Activated T-cell treated with anti-CD3 and anti-CD28 coated beads, Interleukin-2, amount 50 U/mL, for 4 hours (primary cell): ENCODE data around the gene SASS6. TPM values are rescaled to one million over a fixed set of nuclear protein-coding genes. Genes with fewer than 3 reads are reported as not detected.

Experiments
- ATAC-seq, 2 donors: fragments of 200-7000 bp; cut with Tn5 transposase; one replicate each; pipeline ENCODE4 v1.10.0; 2021
- DNase-seq: peaks from one replicate; pipeline ENCODE4 v3.0.0-alpha.2; 2020
- H3K27me3 Mint-ChIP-seq: one replicate; pipeline ENCODE4 v1.8.0; 2021; ENCODE audit warnings: low read depth, mixed read lengths
- H3K36me3 Mint-ChIP-seq: one replicate; pipeline ENCODE4 v1.8.0; 2022; ENCODE audit warnings: mixed read lengths; ENCODE audit not compliant: insufficient read depth
- H3K4me1 Mint-ChIP-seq: one replicate; pipeline ENCODE4 v1.8.0; 2021; ENCODE audit warnings: low read depth, mixed read lengths
- H3K4me3 Mint-ChIP-seq: one replicate; pipeline ENCODE4 v1.8.0; 2021; ENCODE audit warnings: mild to moderate bottlenecking, moderate library complexity, mixed read lengths
- H3K9me3 Mint-ChIP-seq: one replicate; pipeline ENCODE4 v1.8.0; 2021; ENCODE audit warnings: mixed read lengths
- total RNA-seq, 3 donors: library from RNA; stranded (reverse); gene quantifications; one replicate each; pipeline ENCODE4 v1.2.1, GENCODE V29; 2021

The SASS6 gene
- total RNA-seq, 3 donors from 2014 or later: 6.4 to 8.2 (median 6.5) TPM

DNA sequence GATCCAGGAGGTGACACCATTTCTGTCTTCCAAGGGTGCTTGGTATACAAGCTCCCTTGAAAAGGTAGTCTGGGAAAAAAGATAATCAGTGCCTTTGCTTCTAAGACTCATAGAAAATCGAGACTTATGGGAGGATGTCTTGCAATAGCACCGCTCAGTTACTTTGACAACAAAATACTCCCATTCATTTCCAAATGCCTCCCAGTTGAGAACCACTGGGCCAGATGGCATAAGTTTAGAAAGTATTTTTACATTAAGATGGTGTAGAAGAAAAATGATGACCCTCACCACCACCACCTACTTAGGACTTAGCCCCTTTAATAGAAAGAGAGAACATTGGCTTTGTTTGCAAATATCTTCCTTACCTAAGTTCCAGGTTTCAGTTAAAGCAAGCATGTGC, 4.9 kb upstream of the SASS6 start:
- Mint-ChIP-seq H3K27me3 (no peaks in the 10 kb centered on the region), H3K9me3 (no peaks in the 10 kb centered on the region), H3K36me3 (peaks cover 35% of the 10 kb centered on the region), H3K4me1 (peaks cover 16% of the 10 kb centered on the region), H3K4me3 (no peak overlapping the region)
- DNase-seq (no peak), ATAC-seq (no peak)

DNA sequence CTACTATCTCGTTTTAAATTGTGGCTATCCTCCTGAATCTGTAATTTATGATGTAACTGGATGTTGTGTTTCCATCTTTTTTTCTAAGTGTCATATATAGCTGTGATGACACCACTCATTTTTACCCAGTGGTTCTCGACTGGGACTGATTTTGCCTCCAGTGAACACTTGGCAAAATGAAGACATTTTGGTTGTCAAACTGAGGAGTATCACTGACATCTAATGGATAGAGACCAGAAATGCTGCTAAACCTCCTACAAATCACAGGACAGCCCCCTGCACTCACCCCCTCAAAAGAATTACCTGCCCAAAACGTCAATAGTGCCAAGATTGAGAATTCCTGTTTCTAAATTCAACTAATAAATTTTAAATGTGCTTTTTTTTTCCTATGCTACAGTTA, 2.1 kb upstream of the SASS6 start:
- DNase-seq: no peak
- H3K4me3 Mint-ChIP-seq: peak overlapping the region; percentile 55

DNA sequence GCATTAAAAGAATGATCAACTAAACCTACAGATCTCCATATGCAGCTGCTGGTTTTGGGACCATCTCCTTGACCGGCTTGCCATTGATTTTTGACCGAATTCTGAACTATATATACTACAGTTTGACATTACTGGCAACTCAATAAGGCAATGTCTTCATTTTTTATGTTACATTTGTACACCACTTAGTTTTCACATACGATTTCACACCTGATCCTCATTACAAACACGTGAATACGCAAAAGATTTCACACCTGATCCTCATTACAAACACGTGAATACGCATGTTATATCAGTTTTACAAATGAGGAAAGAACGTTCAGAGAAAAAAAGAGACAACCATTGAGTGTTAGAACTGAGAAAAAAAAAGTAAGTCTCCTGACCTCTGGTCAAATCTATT, 1.1 kb downstream of the SASS6 start:
- ATAC-seq (no peak), DNase-seq (no peak)
- no peaks in the 10 kb centered on the region for H3K27me3 Mint-ChIP-seq
- peaks cover 34% of the 10 kb centered on the region for H3K4me1 Mint-ChIP-seq
- H3K4me3 Mint-ChIP-seq: peak overlapping the region; percentile 99
- H3K36me3 Mint-ChIP-seq: peaks cover 6% of the 10 kb centered on the region
- no peaks in the 10 kb centered on the region for H3K9me3 Mint-ChIP-seq

More for the DNA sequence above, 2.1 kb upstream of the SASS6 start:
- Mint-ChIP-seq H3K36me3 (peaks cover 18% of the 10 kb centered on the region), H3K4me1 (peaks cover 29% of the 10 kb centered on the region), H3K9me3 (no peaks in the 10 kb centered on the region), H3K27me3 (no peaks in the 10 kb centered on the region)
- ATAC-seq: no peak

DNA sequence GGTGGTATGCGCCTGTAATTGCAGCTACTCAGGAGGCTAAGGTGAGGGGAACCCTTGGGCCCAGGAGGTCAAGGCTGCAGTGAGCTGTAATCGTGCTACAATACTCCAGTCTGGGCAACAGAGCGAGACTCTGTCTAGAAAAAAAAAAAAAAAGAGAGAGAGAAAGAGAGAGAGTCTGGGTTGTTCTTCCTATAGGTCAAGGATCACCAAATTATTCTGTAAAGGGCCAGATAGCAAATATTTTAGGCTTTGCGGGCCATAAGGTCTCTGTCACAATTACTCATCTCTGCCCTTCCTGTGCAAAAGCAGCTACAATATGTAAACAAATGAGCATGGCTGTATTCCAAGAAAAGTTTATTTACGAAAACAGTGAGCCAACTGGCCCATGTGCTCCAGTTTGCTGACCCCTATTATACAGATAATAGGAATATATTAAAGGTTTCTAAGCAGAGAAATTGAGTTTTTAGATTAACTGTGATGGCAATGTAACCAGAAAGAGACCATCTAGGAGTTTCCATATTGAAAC, 2.1 kb downstream of the SASS6 start:
- Mint-ChIP-seq H3K27me3 (no peaks in the 10 kb centered on the region), H3K4me1 (peaks cover 33% of the 10 kb centered on the region), H3K4me3 (no peak overlapping the region), H3K9me3 (no peaks in the 10 kb centered on the region), H3K36me3 (peaks cover 9% of the 10 kb centered on the region)
- ATAC-seq (no peak), DNase-seq (no peak)

DNA sequence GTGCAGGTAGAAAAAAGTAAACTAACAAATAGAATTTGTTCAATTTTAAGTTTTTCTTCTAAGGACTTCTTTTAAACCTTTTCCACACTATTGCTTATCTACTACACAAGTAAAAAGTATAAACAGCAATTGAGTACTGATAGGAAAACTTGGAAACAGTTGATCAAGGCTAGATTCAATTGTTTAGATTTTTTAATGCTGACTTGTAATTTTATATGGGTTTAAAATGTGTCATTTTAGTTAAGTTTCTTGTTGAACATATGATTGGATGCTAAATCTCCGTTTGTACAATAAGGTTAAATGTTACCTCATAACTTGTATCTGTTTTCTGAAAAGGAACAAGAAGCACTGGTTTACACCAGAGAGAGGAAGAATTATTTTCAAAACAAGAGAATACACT, 5.5 kb downstream of the SASS6 start:
- ATAC-seq: no peak
- H3K36me3 Mint-ChIP-seq: peaks cover 9% of the 10 kb centered on the region
- H3K27me3 Mint-ChIP-seq: no peaks in the 10 kb centered on the region
- H3K9me3 Mint-ChIP-seq: no peaks in the 10 kb centered on the region
- no peak for DNase-seq
- peaks cover 14% of the 10 kb centered on the region for H3K4me1 Mint-ChIP-seq
- no peak overlapping the region for H3K4me3 Mint-ChIP-seq

DNA sequence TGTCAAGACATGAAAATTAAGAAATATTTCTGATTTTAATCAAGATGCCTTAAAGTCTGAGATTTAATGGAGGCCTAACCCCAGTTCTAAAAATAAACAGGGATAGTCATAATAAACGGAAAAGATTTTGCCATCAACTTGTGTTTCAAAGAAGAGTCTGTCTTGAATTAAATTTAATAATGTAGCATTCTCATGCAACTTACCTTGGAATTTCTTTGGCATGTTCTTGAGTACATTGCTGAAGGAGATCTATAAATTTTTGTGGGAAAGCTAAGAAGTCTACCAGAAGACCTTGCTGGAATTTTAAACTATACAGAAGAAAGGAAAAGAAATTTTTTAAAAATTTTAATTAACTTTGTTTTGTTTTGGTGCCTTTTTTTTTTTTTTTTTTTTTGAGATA, 10.6 kb downstream of the SASS6 start:
- Mint-ChIP-seq H3K9me3 (no peaks in the 10 kb centered on the region), H3K27me3 (no peaks in the 10 kb centered on the region), H3K36me3 (peaks cover 17% of the 10 kb centered on the region), H3K4me3 (no peak overlapping the region), H3K4me1 (no peaks in the 10 kb centered on the region)
- ATAC-seq: no peak
- no peak for DNase-seq

DNA sequence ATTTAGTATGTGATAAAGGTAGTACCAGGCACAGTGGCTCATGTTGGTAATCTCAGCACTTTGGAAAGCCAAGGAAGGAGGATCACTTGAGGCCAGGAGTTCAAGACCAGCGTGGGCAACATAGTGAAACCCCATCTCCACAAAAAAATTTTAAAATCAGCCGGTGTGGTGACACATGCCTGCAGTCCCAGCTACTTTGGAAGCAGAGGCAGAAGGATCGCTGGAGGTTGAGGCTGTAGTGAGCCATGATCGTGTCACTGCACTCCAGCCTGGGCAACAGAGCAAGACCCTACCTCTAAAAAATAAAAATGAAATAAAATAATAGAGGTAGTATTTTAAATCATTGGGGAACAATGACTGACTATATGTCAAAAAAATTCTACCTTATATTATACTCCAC, 17.2 kb downstream of the SASS6 start:
- peaks cover 20% of the 10 kb centered on the region for H3K36me3 Mint-ChIP-seq
- no peaks in the 10 kb centered on the region for H3K27me3 Mint-ChIP-seq
- no peaks in the 10 kb centered on the region for H3K9me3 Mint-ChIP-seq
- no peaks in the 10 kb centered on the region for H3K4me1 Mint-ChIP-seq
- ATAC-seq (no peak), DNase-seq (no peak)
- H3K4me3 Mint-ChIP-seq: no peak overlapping the region

DNA sequence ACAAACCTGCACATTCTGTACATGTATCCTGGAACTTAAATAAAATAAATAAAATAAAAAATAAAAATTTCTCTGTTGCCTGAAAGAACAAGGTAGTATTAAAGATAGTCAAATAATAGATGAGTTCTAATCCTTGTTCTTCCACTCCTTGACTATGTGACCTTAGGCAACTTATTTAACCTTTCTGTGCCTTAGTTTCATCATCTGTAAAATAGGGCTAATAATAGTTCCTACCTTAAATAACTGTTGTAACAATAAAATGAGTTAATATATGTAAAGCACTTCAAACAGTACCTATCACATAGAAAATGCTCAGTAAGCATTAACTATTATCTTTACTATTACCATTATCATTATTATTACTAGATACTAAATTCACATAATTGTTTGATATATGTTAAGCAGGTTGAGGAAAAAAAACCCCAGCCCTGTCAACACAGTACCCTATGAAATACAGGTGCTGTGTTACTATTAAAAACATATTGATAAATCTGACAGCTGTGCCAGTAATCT, 23.1 kb downstream of the SASS6 start:
- Mint-ChIP-seq H3K4me1 (peaks cover 2% of the 10 kb centered on the region), H3K4me3 (no peak overlapping the region), H3K27me3 (no peaks in the 10 kb centered on the region), H3K36me3 (peaks cover 23% of the 10 kb centered on the region), H3K9me3 (no peaks in the 10 kb centered on the region)
- no peak for DNase-seq
- no peak for ATAC-seq

DNA sequence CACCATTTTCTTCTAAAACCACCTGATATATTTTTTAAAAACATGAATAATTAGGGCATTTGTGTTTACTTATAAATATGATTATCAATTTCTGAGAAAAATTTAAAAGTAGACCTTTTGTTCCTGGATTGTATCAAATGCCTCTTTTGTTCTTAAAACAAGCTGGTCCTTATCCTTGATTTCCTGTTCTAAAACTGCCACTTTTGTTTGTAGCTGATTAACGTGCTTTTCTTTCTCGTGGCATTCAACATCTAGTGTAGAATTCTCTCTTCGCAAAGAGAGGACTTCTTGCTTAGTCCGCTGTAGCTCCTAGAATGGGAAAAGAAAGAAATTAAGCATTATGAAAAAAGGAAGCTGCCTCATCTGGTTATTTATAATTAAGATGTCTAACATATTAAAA, 25.0 kb downstream of the SASS6 start:
- ATAC-seq: no peak
- DNase-seq: no peak
- no peak overlapping the region for H3K4me3 Mint-ChIP-seq
- no peaks in the 10 kb centered on the region for H3K27me3 Mint-ChIP-seq
- H3K4me1 Mint-ChIP-seq: peaks cover 2% of the 10 kb centered on the region
- H3K36me3 Mint-ChIP-seq: peaks cover 26% of the 10 kb centered on the region
- H3K9me3 Mint-ChIP-seq: no peaks in the 10 kb centered on the region

DNA sequence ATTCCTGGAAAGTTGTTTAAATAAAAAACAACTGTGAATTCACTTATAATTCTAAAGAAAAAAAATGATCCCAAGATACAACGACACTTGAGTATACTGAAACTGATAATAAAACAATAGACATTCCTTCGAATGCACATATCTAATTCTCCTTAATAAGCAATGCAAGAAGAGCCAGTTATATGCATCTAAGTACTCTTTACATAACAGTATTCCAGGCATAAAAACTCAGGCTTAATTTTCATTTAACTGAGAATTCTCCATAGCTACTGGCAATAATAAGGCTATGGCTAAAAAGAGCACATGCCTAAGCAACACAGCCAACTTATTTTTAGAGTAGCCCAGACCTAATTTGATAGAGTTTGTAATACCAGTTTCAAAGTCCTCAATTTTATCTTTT, 31.2 kb downstream of the SASS6 start:
- ATAC-seq (no peak), DNase-seq (no peak)
- H3K27me3 Mint-ChIP-seq: no peaks in the 10 kb centered on the region
- H3K4me1 Mint-ChIP-seq: no peaks in the 10 kb centered on the region
- no peak overlapping the region for H3K4me3 Mint-ChIP-seq
- peaks cover 39% of the 10 kb centered on the region for H3K36me3 Mint-ChIP-seq
- no peaks in the 10 kb centered on the region for H3K9me3 Mint-ChIP-seq

DNA sequence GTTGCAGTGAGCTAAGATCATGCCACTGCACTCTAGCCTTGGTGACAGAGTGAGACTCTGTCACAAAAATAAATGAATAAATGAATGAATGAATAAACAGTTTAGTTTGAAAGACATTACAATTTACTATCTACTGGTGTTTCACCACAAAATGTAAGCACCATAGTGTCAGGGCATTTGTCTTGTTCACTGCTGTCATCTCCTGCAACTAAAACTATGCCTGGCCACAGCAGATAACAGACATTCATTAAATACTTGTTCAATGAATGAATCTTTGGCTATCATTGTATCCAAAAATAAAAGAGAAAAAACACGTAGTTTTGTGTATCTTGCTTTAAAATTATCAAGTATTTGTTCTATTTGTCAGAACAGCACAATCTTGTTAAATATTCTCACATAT, 32.5 kb downstream of the SASS6 start:
- Mint-ChIP-seq H3K36me3 (peaks cover 39% of the 10 kb centered on the region), H3K4me3 (no peak overlapping the region), H3K27me3 (no peaks in the 10 kb centered on the region), H3K4me1 (no peaks in the 10 kb centered on the region), H3K9me3 (no peaks in the 10 kb centered on the region)
- no peak for DNase-seq
- no peak for ATAC-seq

DNA sequence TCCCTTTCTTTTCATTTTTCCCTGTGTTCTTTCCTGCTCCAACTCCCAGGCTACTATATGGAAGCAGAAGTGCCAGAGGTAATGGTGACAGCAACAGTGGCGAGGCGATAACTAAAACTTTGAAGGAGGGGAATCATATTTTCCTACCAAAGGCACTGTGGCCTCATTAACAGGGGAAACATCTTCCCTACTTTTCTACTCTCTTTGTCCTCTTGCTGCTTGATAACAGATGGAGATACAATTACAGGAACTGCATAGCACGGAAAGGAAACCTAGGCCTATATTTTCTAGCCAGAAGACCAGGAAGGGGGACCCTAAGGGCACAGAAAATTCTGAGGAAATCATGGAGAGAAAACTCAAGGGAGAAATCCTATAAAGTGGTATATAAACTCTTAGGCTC, 42.3 kb downstream of the SASS6 start:
- H3K36me3 Mint-ChIP-seq: peaks cover 11% of the 10 kb centered on the region
- no peak overlapping the region for H3K4me3 Mint-ChIP-seq
- H3K9me3 Mint-ChIP-seq: no peaks in the 10 kb centered on the region
- no peak for ATAC-seq
- DNase-seq: no peak
- no peaks in the 10 kb centered on the region for H3K4me1 Mint-ChIP-seq
- H3K27me3 Mint-ChIP-seq: no peaks in the 10 kb centered on the region

DNA sequence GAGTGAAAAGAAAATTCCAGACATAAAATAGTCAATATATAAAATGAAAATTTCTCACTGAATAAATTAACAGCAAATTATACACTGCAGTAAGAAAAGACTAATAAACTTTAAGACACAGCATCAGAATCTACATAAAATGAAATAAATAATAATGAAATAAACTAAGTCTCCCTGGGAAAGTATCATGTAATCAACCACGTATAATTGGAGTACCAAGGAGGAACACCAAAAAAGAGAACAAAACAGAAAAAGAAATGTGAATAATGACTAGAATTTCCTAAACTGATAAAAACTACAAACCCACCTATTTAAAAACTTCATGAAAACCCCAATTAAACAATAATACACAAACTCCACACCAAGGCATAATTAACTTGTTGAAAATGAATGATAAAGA, 43.6 kb downstream of the SASS6 start:
- no peaks in the 10 kb centered on the region for H3K27me3 Mint-ChIP-seq
- no peak overlapping the region for H3K4me3 Mint-ChIP-seq
- H3K4me1 Mint-ChIP-seq: no peaks in the 10 kb centered on the region
- DNase-seq (no peak), ATAC-seq (no peak)
- H3K9me3 Mint-ChIP-seq: no peaks in the 10 kb centered on the region
- H3K36me3 Mint-ChIP-seq: peaks cover 11% of the 10 kb centered on the region

DNA sequence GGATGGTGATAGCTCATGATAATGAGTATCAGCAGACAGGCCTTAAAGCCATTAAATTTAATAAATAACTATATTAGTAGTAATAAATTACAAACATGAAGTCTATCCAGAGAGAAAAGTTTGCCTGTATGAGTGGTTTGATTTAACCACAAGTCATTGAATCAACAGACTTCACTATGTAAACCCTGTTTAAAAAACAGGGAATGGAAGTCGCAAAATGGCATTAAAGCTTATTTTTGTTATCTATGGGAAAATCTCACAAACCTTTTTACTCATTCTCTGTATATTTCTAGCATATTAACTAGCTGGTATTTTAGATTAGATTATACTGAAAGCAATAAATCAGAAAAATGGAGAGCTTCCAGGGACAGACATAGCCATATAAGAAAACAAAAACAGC, 45.3 kb downstream of the SASS6 start:
- no peaks in the 10 kb centered on the region for H3K9me3 Mint-ChIP-seq
- H3K4me1 Mint-ChIP-seq: no peaks in the 10 kb centered on the region
- DNase-seq (no peak), ATAC-seq (no peak)
- H3K4me3 Mint-ChIP-seq: no peak overlapping the region
- no peaks in the 10 kb centered on the region for H3K27me3 Mint-ChIP-seq
- H3K36me3 Mint-ChIP-seq: peaks cover 5% of the 10 kb centered on the region

DNA sequence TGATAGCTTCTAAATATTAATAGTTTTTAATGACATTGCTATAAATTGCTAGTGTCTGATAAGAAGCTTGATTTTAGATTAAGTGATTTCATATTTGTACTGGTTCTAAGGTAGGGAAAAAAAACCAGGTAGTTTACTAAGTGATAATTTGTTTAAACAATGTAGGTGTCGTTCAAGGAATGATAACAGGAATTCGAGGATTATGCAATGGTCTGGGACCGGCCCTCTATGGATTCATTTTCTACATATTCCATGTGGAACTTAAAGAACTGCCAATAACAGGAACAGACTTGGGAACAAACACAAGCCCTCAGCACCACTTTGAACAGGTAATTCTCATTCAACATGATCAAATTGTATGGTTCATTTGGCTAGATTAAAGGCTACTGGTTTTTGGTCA, 52.4 kb downstream of the SASS6 start:
- no peak for DNase-seq
- no peak for ATAC-seq
- no peak overlapping the region for H3K4me3 Mint-ChIP-seq
- H3K27me3 Mint-ChIP-seq: no peaks in the 10 kb centered on the region
- H3K9me3 Mint-ChIP-seq: no peaks in the 10 kb centered on the region
- peaks cover 17% of the 10 kb centered on the region for H3K36me3 Mint-ChIP-seq
- no peaks in the 10 kb centered on the region for H3K4me1 Mint-ChIP-seq

DNA sequence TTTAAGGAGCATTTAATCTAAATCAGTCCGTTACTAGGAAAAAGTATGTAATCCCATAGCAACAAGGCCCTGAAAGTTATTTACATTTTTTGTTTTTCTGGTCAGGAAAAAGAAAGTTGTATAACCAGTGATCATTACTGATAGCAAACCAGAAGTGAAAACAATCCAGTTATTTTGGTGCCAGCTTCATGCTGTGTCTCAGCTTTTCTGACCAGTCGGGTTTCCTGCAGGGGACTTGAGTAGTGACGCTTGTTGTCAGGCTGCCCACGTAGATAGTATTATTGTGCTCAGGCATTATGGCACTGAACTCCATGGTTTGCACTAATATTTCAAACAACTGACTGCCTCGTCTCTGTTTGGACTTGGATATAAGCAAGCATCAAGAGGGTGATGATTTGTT, 55.2 kb downstream of the SASS6 start:
- Mint-ChIP-seq H3K4me3 (no peak overlapping the region), H3K9me3 (no peaks in the 10 kb centered on the region), H3K27me3 (no peaks in the 10 kb centered on the region), H3K36me3 (peaks cover 34% of the 10 kb centered on the region), H3K4me1 (no peaks in the 10 kb centered on the region)
- ATAC-seq: no peak
- no peak for DNase-seq
